Measurements from ENCODE around the gene EPC2. TPM values are rescaled to one million over a fixed set of nuclear protein-coding genes. Genes with fewer than 3 reads are reported as not detected.
"Not testable (repeated sequence)": the region's sequence is repeated elsewhere in the genome, so short reads cannot be mapped to it uniquely, and the experiment has no call there.

EPC2 gene
- total RNA-seq, 2 donors from 2014 or later, result 14.7 to 29.0 TPM

DNA sequence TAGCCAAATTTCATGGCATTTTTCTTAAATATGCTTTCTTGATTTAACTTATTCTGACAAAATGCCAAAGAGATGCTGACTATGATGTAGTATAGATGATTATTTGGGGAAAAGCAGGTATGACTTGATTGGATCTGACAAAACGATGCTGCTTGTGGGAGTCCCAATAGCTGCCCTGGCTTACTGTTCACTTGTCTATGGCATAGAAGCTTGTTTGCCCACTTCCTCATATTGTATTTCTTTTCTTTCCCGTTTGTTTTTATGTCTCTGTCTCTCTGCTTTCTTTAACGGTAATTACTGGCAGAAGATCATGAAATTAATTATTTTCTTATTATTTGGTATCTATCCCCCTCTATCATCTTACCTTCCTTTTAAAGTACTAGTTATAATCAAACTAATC lies 43.0 kb downstream of the EPC2 start:
- Mint-ChIP-seq H3K27ac (no peak overlapping the region), H3K36me3 (peaks cover 10 to 35% of the 10 kb centered on the region in 2 donors), H3K9me3 (peaks cover 0 to 6% of the 10 kb centered on the region in 2 donors)
- ATAC-seq (no peak), DNase-seq (ENCODE audit: low spot score in 2 of 2) (no peak)

DNA sequence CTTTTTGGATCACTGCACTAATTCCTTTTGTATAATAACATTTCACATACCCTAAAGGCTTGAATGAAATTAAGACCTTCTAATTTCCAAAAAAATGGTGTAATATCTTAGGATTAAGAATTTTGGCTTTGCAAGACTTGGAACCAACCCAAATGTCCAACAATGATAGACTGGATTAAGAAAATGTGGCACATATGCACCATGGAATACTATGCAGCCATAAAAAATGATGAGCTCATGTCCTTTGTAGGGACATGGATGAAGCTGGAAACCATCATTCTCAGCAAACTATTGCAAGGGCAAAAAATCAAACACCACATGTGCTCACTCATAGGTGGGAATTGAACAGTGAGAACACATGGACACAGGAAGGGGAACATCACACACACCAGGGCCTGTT lies 43.5 kb downstream of the EPC2 start:
- H3K36me3 Mint-ChIP-seq, result peaks cover 10 to 35% of the 10 kb centered on the region in 2 donors
- not testable (repeated sequence) for H3K9me3 Mint-ChIP-seq; ATAC-seq; H3K27ac Mint-ChIP-seq; DNase-seq (ENCODE audit: low spot score in 2 of 2)

DNA sequence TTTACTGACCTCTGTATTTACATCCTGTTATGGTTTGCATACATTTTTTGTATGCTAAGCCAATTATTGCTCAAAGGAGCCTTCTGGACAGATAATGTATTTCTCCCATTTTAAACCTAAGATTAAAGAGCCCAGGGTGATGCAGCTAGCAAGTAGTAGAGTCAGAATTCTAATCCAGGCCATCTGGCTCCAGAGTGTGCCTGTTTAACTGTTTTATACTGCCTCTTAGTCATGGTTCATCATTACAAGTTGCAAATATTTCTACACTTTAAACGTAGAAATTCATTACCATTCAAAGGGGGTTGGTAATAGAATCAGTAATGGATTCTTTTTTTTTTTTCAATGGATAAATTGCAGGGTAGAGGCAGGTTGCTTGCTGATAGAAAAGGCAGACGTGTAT lies 52.4 kb downstream of the EPC2 start:
- Mint-ChIP-seq H3K36me3 (peaks cover 47 to 64% of the 10 kb centered on the region in 2 donors), H3K9me3 (peaks cover 13 to 20% of the 10 kb centered on the region in 2 donors), H3K27ac (peak overlapping the region in 1 of 2 donors; percentile 4)
- ATAC-seq (no peak), DNase-seq (ENCODE audit: low spot score in 2 of 2) (no peak)

DNA sequence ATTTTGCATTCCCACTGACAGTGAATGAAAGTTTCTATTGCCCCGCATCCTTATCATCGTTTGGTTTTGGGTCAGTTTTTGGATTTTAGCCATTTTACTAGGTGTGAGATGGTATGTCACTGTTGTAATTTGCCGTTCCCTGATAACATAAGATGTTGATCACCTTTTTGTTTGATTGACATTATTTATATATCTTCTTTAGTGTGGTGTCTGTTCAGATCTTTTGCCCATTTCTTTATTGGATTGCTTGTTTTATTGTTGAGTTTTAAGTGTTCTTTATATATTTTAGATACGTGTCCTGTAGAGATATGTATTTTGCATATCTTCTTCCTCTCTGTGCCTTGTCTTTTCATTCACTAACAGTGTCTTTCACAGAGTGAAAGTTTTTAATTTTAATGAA lies 55.3 kb downstream of the EPC2 start:
- Mint-ChIP-seq H3K27ac (no peak overlapping the region), H3K36me3 (peaks cover 56 to 81% of the 10 kb centered on the region in 2 donors), H3K9me3 (peaks cover 18 to 25% of the 10 kb centered on the region in 2 donors)
- ATAC-seq, result no peak
- no peak for DNase-seq (ENCODE audit: low spot score in 2 of 2)

DNA sequence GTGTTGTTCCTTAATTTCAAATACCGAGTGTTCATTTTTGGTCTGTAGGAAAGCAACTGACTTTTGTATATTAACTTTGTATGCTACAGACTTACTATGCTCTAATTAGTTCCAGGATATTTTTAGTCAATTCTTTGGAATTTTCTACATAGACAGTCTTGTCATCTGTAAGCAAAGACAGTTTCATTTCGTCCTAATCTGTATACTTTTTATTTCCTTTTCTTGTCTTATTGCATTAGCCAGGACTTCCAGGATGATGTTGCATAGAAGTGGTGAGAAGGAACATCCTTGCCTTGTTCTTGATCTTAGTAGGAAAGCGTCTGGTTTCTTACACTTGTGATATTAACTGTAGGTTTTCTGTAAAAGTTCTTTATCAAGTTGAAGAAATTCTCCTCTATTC lies 56.5 kb downstream of the EPC2 start:
- no peak for ATAC-seq
- no peak for DNase-seq (ENCODE audit: low spot score in 2 of 2)
- Mint-ChIP-seq H3K36me3 (peaks cover 52 to 80% of the 10 kb centered on the region in 2 donors), H3K9me3 (peaks cover 20 to 30% of the 10 kb centered on the region in 2 donors), H3K27ac (no peak overlapping the region)

DNA sequence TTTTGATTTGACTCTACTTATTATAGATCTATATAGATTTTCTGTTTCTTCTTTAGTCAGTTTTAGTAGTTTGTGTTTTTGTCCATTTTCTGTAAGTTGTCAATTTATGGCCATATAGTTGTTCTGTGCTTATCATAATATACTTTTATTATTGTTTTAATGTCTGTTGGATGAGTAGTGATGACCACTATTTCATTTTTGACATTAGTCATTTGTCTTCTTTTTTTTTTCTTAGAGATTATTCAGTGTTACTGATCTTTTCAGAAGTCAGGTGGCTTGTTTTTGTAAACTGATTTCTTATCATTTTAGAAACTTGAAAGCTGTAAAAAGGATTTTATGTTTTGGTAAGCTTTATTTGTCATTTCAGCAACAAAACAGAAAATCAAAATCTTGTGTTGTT lies 57.3 kb downstream of the EPC2 start:
- DNase-seq (ENCODE audit: low spot score in 2 of 2) (no peak), ATAC-seq (peak in 1 of 2 donors; percentile 36)
- Mint-ChIP-seq H3K36me3 (peaks cover 57 to 83% of the 10 kb centered on the region in 2 donors), H3K9me3 (peaks cover 26 to 34% of the 10 kb centered on the region in 2 donors), H3K27ac (peak overlapping the region in 1 of 2 donors; percentile 67)

DNA sequence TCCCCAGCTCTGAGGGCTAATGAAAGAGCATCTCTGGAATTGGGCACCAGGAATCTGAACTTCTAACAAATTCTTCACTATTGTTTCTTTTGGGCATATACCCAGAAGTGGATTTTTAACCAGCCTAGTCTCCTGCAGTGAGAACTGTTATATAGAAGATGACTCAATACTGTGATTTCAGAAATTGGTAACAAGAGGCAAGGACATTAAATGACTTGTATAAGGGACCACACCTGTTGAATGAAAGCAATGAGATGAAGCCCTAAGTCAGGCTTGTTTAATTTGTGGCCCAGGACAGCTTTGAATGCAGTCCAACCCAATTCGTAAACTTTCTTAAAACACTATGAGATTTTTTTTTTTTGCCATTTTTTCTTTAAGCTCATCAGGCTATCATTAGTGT lies 57.9 kb downstream of the EPC2 start:
- DNase-seq (ENCODE audit: low spot score in 2 of 2) (no peak), ATAC-seq (peak; percentile 91 to 98)
- peaks cover 63 to 83% of the 10 kb centered on the region in 2 donors for H3K36me3 Mint-ChIP-seq
- peaks cover 30 to 40% of the 10 kb centered on the region in 2 donors for H3K9me3 Mint-ChIP-seq
- peak overlapping the region in 1 of 2 donors; percentile 67 for H3K27ac Mint-ChIP-seq

DNA sequence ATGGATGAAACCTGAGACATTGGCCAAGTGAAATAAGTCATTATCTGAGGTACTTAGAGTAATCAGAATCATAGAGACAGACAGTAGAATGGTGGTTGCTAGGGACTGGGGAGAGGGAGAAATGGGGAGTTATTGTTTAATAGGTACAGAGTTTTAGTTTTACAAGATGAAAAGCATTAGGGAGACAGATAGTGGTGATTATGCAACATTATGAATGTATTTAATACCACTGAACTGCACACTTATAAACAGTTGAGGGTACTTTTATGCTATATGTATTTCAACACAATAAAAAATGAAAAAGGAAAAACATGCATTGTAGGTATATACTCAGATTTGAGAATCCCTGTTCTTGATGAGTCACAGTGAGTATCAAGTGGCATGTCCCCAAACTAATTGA lies 59.7 kb downstream of the EPC2 start:
- ATAC-seq, result no peak
- no peak for DNase-seq (ENCODE audit: low spot score in 2 of 2)
- Mint-ChIP-seq H3K9me3 (peaks cover 35 to 44% of the 10 kb centered on the region in 2 donors), H3K27ac (peak overlapping the region in 1 of 2 donors; percentile 39), H3K36me3 (peaks cover 64 to 94% of the 10 kb centered on the region in 2 donors)

DNA sequence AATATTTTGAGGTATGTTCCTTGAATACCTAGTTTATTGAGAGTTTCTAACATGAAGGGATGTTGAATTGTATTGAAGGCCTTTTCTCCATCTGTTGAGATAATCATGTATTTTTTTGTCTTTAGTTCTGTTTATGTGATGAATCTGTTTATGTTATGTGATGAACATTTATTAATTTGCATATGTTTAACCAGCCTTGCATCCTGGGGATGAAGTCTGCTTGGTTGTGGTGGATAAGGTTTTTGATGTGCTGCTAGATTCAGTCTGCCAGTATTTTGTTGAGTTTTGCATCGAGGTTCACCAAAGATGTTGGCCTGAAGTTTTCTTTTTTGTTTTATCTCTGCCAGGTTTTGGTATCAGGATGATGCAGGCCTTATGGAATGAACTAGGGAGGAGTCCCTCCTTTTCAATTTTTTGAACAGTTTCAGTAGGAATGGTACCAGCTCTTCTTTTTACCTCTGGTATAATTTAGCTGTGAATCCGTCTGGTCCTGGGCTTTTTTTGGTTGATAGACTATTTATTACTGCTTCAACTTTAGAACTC lies 71.9 kb downstream of the EPC2 start:
- DNase-seq (ENCODE audit: low spot score in 2 of 2), result no peak
- H3K27ac Mint-ChIP-seq, result no peak overlapping the region
- ATAC-seq, result no peak

DNA sequence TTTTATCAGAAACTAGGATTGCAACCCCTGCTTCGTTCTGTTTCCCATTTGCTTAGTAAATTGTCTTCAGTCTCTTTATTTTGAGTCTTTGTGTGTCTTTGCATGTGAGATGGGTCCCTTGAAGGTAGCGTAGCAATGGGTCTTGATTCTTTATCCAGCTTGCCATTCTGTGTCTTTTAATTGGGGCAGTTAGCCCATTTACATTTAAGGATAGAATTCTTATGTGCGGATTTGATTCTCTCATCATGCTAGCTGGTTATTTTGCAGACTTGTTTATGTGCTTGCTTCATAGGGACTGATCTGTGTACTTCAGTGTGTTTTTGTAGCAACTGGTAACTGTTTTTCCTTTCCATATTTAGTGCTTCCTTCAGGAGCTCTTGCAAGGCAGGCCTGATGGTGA lies 73.5 kb downstream of the EPC2 start:
- Mint-ChIP-seq H3K27ac (peak overlapping the region in 1 of 2 donors; percentile 77), H3K36me3 (peaks cover 10 to 46% of the 10 kb centered on the region in 2 donors), H3K9me3 (peaks cover 3 to 41% of the 10 kb centered on the region in 2 donors)
- ATAC-seq (no peak), DNase-seq (ENCODE audit: low spot score in 2 of 2) (no peak)

More for the DNA sequence above, 71.9 kb downstream of the EPC2 start:
- Mint-ChIP-seq H3K36me3 (peaks cover 20 to 46% of the 10 kb centered on the region in 2 donors), H3K9me3 (peaks cover 3 to 41% of the 10 kb centered on the region in 2 donors)

DNA sequence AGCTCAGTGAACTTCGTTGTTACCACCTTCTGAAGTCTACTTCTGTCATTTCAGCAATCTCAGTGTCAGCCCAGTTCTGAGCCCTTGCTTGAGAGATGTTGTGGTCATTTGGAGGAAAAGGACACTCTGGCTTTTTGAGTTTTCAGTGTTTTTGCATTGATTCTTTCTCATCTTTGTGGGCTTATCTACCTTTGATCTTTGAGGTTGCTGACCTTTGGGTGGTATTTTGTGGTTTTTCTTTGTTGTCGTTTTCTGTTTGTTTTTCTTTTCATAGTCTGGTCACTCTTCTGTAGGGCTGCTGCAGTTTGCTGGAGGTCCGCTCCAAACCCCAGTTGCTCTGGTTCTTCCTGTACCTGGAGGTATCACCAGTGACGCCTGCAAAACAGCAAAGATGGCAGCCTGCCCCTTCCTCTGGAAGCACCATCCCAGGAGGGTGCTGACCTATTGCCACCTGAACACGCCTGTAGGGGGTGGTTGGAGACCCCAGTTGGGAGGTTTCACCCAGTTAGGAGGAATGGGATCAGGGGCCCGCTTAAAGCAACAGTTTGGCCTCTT lies 74.7 kb downstream of the EPC2 start:
- Mint-ChIP-seq H3K27ac (peak overlapping the region; percentile 15 to 77), H3K36me3 (peaks cover 10 to 46% of the 10 kb centered on the region in 2 donors), H3K9me3 (peaks cover 3 to 41% of the 10 kb centered on the region in 2 donors)
- DNase-seq (ENCODE audit: low spot score in 2 of 2) (no peak), ATAC-seq (no peak)

DNA sequence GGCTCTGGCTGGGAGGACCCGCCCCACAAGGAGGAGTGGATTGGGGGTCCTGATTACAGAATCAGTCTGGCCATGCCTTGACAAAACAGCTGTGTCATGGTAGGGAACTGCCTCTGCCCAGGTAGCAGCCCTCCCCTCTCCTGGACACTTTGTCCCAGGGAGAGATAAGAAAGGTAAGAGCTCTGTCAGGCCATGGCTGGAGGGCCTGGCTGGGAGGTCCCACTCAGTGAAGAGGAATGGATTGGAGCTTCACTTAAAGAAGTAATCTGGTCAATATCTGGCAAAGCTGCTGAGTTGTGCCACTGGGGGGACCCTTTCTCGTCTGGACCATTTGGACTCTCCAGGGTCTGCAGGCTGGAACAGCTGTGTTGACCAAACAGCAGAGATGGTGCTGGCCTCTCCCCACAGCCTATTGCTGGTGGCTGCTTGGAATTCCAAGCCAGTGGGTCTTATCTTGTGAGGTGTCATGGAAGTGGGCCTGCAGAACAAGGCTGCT lies 75.4 kb downstream of the EPC2 start:
- ATAC-seq (no peak), DNase-seq (ENCODE audit: low spot score in 2 of 2) (no peak)
- Mint-ChIP-seq H3K9me3 (peaks cover 3 to 41% of the 10 kb centered on the region in 2 donors), H3K27ac (peak overlapping the region; percentile 15 to 77), H3K36me3 (peaks cover 10 to 46% of the 10 kb centered on the region in 2 donors)

DNA sequence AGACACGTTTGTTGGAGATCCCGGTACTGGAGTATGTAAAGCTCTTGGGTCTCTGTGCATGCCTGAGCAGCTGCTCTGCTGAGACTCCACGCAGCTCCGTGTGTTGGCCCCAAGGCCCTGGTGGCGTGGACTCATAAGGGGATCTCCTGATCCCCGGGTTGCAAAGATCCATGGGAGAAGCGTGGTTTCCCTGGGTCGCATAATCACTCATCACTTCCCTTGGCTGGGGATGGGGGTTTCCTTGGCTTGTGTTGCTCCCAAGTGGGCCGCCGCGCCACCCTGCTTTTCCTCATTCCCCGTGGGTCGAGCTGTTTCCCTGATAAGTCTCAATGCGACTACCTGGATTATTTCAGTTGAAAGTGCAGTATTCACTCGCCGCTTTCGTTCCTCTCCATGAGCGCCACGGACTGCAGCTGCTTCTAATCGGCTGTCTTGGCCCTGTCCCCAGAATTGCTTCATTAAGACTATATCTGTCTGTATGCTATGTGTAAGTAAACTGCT lies 76.0 kb downstream of the EPC2 start:
- H3K9me3 Mint-ChIP-seq, result peaks cover 0 to 38% of the 10 kb centered on the region in 2 donors
- DNase-seq (ENCODE audit: low spot score in 2 of 2) (no peak), ATAC-seq (peak; percentile 32 to 48)
- peaks cover 10 to 41% of the 10 kb centered on the region in 2 donors for H3K36me3 Mint-ChIP-seq
- peak overlapping the region in 1 of 2 donors; percentile 77 for H3K27ac Mint-ChIP-seq

DNA sequence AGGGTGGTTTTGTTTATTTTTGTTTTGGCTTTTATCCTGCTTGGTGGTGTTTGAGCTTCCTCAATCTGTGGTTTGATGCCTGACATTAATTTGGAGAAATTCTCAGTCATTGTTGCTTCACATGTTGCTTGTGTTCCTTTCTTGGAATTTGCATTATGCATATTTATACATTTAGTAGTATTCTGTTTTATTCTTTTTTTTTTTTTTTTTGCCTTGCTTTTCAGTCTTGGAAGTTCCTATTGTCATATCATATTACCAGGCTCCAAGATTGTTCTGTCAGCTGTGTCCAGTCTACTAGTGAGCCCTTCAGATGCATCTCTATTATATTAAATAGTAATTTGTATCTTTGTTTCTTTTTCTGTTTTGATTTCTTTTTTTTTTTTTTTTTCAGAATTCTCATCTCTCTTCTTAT lies 77.0 kb downstream of the EPC2 start:
- H3K27ac Mint-ChIP-seq, result no peak overlapping the region
- H3K36me3 Mint-ChIP-seq, result peaks cover 10 to 31% of the 10 kb centered on the region in 2 donors
- ATAC-seq (no peak), DNase-seq (ENCODE audit: low spot score in 2 of 2) (no peak)
- peaks cover 0 to 28% of the 10 kb centered on the region in 2 donors for H3K9me3 Mint-ChIP-seq

DNA sequence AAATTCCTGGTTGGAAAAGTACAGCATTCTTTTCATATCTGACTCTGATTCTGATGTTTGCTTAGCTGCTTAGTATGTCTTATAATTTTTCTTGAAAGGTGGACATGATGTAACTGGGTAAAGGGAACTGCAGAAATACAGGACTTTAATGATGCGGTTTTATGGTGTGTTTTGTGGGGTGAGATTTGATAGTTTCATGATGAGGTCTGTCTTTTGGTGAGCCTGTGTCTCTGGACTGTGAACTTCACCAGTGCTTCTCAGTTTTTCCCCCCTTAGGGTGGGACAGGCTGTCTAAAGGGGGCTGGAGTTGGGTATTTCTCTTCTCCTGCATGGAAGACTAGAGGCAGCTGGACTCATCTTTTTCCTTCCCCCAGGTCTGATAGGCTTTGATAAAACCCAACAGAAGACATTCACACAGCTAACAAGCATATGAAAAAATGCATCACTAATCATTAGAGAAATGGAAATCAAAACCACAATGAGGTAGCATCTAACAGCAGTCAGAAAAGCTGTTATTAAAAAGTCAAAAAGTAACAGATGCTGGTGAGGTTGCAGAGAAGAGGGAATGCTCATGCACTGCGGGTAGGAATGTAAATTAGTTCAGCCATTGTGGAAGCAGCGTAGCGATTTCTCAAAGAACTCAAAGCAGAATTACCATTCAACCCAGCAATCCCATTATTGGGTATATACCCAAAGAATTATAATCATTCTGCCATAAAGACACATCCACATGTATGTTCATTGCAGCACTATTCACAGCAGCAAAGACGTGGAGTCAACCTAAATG lies 77.6 kb downstream of the EPC2 start:
- peaks cover 0 to 22% of the 10 kb centered on the region in 2 donors for H3K9me3 Mint-ChIP-seq
- no peak for ATAC-seq
- no peak for DNase-seq (ENCODE audit: low spot score in 2 of 2)
- H3K27ac Mint-ChIP-seq, result no peak overlapping the region
- H3K36me3 Mint-ChIP-seq, result peaks cover 10 to 31% of the 10 kb centered on the region in 2 donors

DNA sequence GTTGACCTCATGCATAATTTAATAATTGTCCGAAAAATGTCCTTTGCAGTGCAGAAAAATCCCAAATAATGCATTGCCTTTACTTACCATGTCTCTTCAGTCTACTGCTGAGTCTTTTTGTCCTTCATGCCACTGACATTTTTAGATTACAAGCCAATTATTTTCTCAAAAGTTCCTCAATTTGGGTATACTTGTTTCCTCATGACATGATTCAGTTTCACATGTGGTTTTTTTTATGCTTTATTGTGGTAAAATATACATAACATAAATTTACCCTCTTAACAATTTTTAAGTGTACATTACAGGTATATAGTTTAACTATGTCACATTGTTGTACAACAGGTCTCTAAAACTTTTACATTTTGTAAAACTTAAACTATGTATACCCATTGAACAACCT lies 81.0 kb downstream of the EPC2 start:
- ATAC-seq, result no peak
- DNase-seq (ENCODE audit: low spot score in 2 of 2), result no peak
- H3K27ac Mint-ChIP-seq, result no peak overlapping the region
- H3K9me3 Mint-ChIP-seq, result no peaks in the 10 kb centered on the region
- H3K36me3 Mint-ChIP-seq, result peaks cover 0 to 8% of the 10 kb centered on the region in 2 donors

DNA sequence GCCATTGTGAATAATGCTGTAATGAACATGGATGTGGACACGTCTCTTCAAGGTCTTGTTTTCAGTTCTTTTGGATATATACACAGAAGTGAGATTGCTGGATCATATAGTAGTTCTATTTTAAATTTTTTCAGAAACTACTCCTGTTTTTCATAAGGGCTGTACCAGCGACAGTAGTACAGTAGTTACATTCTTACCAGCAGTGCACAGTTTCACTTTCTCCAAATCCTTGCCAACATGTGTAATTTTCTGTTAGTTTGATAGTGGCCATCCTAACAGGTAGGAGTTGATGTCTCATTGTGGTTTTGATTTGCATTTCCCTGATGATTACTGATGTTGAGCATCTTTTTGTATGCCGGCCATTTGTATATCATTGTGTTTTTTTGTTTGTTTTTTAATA lies 81.7 kb downstream of the EPC2 start:
- peaks cover 0 to 8% of the 10 kb centered on the region in 2 donors for H3K36me3 Mint-ChIP-seq
- peak; percentile 56 to 73 for ATAC-seq
- no peak overlapping the region for H3K27ac Mint-ChIP-seq
- no peaks in the 10 kb centered on the region for H3K9me3 Mint-ChIP-seq
- DNase-seq (ENCODE audit: low spot score in 2 of 2), result no peak

All from activated naive CD4-positive, alpha-beta T cell treated with anti-CD3 and anti-CD28 coated beads, Interleukin-2, amount 50 U/mL, for 72 hours (primary cell).